Measurements from ENCODE around the gene CNOT11.

GRCh38 chr2:101308432-101309210 lies 55.9 kb downstream of the CNOT11 start, which contains the start of gene RNF149:
- TF ChIP-seq CTCF (IDR thresholded peaks at IDR 0.05) (no peak), POLR2A (IDR thresholded peaks at IDR 0.05) (peak in 1 of 2 donors; percentile 52)
